Activated T-cell treated with anti-CD3 and anti-CD28 coated beads for 48 hours (primary cell): ENCODE results near the gene TEX13B.
"Not testable (repeated sequence)": the region's sequence is repeated elsewhere in the genome, so short reads cannot be mapped to it uniquely, and the experiment has no call there.

ENCODE experiments used
- DNase-seq: peaks from one replicate; pipeline ENCODE4 v3.0.0-alpha.2; 2020; ENCODE audit warnings: low read depth

TEX13B gene, protein sequence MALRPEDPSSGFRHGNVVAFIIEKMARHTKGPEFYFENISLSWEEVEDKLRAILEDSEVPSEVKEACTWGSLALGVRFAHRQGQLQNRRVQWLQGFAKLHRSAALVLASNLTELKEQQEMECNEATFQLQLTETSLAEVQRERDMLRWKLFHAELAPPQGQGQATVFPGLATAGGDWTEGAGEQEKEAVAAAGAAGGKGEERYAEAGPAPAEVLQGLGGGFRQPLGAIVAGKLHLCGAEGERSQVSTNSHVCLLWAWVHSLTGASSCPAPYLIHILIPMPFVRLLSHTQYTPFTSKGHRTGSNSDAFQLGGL

DNA sequence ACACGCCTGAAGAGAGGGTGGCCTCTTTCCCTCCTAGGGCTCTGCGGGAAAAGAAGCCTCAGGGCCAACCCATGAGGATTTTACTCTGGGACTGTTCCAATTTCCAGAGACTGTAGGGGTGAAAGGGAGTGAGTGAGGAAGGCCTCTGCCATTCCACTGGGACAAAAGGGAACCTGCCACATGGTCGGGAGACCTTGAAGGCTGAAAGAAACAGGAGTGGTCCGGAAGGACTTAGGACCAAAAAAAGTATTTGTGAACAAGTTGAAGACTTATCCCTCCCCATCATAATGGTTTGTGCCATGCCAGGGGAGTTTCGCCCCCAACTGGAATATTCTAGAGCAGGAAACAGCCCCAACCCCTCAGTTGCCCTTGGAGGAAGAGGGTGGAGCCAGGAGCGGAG is at the start of gene TEX13B:
TEX13B (minus strand) TSS at position 15 of the 400 bp plus-strand sequence. CDS start 243 bp downstream, outside the sequence.
- no peak for DNase-seq

DNA sequence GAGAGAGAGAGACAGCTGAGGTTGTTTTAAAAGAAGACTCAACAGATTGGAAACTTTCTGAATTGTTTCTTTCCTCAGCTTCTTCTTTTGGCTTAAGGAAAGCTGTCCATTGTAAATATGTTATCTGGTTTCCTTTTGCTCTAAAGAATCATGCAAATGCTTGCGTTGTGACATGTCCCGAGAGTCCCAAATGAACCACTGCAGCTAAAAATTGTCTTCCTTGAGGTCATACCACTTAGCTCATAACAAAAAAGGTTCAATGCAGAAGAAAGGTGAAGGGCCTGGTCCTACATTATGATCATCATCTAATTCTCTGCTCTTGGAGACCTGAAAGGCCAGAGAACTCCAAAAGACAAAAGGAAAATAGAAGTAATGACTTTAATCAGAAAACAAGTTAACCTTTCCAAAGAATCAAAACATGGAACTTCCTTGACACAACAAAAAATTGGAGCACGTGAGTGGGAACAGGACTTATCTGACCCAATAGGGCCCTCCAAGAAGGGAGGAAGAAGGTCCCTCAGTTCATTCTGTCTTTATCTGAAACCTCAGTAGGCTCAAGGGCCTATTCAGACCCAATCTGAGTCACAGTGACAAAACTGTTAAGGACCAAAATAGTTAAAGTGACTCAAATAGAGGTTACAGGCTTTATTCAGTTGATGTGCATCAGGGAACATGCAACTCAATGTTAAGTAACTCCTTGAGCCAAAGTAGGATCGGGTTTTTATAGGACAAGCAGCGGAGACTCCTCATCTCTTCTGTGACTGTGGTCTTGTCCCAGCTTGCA is 48.0 kb upstream of the TEX13B start:
- no peak for DNase-seq

DNA sequence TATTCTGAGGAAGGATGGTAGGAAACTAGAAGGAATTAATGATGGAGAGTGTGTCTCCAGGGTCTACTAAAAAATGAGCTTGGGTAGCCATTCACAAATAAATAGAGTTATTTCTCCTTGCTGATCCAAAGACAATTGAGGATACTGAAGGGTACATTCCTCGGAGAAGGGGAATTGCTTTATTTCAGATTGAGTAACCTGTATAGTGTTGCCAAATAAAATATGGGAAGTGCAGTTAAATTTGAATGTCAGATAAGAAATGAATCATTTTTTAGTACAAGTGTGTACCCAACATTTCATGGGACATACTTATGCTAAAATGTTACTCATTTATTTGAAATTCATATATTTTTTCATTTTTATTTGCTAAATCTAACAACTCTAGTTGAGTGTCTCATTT is 46.7 kb upstream of the TEX13B start:
- DNase-seq: no peak

DNA sequence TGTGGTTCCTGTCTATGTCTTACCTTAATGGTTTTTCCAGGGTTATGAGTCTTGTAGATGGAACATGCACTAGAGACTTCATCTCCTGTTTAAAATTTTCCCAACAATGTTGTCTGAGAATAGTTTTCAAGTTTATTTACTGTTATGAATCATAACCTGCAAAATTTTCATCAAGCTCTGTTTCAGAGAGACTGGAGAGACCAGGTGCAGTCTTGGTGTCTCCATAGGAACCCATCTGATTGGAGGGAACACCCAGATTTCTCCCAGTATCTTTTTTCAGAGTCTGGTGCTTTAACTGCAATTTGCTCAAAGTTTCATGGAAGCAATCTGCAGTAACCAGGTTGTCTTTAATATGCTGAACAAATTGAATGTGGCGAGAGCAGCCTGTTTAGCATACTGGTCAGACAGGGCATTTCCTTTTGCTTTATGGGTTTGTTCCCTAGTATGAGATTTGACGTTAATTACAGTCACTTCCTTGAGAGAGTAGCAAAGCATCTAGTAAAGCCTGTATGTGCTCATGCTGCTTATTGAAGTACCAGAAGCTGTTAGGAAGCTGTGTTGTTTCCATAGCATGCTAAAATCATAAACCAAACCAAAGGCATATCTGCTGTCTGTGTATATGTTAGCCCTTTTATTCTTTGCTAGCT is 43.9 kb upstream of the TEX13B start:
- DNase-seq: no peak

DNA sequence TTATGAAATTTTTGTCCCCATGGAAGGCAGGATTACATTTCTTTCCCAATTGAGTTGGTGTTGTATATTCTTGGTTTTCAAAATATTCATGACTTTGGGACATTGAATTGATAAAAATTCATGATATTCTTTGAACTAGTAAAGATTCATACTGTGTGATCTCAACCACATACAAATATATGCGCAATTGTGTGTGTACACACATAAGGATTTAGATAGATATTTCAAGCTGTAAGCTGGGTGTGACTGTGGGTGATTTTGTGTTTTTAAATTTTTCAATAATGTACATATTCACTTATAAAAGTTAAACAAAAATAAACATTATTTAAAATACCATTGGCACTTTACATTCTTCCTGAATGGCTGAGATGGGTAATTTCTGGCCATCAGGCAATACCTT is 43.2 kb upstream of the TEX13B start:
- DNase-seq: no peak

DNA sequence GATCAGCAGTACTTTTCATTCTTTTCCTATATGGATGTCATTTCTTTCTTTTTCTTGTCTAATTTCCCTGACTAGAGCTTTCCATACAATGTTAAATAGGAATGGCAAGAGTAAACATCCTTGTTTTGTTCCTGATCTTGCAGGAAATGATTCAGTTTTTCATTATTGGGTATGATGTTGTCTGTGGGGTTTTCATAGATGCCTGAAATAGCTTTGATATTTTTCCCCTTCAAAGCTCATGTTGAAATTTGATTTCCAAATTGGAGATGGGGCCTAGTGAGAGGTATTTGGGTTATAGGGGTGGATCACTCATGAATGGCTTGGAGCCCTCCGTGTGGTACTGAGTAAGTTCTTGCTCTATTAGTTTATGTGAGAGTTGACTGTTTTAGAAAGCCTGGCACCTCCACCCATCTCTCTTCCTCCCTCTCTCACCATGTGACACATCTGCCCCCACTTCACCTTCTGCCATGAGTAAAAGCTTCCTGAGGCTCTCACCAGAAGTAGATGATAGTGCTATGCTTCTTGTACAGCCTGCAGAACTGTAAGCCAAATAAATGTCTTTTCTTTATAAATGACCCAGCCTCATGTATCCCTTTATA is 40.4 kb upstream of the TEX13B start:
- no peak for DNase-seq

DNA sequence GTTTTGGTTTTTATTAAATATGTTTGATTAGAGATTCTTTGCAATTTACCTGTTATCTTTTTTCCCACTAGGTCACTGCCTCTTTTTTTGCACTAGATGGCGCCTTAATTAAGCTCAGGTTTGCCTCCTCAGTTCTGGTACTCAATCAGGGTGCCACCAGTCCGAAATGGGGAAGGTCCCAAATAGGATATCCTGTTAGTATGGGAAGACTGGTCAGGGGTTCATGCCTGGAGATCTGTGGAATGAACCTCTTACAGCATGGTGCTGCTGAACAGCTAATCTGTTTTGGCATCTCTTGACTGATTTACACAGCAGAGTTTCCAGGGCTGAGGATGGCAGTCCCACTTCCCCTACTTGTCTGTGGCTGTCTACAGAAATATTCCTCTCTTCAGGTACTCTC is 38.5 kb upstream of the TEX13B start:
- no peak for DNase-seq

DNA sequence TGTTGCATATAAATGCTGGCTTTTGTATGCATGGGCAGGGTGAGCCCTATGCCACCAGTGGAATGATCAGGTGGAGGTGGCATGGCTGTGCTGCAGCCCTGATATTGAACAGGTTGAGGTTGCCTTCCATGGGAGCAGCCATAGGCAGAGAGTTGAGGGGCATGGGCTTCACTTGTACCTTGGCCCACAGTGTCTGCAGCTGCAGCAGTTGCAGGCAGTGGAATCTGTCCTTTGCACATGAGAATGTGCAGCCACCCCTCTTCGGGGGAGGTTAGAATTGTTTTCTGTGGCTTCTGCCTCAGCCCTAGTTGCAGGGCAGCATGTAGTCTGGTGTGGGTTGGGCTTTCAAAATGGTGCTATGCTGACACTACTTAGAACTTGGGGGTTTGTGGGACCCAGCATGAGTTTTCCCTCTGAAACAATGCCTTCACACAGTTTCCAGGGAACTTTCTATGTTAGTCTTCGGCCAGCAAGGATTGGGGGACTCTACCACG is 37.3 kb upstream of the TEX13B start:
- no peak for DNase-seq

DNA sequence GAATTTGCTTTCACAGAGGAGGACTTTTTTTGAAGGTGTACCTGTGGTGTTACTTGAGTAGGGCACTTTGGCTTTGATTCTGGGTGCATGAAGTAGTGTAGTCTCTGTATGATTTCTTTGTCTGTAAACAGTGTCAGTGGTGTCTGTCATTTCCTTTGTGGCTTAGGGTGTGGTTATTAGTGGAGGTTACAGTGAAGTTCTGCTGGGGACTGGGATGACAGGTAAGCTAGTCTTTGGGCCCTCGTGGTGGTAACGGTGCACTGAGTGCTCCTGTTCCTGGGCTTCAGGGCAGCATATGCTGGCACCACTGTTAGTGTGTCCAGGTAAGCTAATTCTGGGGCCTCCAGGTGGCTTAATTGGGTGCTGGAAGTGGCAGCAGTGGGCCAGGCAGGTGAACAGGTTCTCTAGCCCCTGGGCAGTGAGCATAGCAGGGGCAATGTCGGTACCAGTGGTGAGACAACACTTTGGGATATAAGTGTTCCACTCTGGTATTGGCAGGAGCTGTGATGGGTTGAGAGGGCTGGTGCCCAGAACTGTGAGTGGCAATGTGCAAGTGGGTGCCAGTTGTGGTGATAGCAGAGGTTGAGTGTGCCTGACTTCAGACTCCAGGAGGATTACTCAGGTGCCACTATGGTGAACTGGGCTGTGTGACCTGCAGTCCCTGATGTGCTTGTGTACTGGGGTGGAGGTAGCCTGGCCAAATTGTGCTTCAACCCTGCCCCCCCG is 36.6 kb upstream of the TEX13B start:
- no peak for DNase-seq

DNA sequence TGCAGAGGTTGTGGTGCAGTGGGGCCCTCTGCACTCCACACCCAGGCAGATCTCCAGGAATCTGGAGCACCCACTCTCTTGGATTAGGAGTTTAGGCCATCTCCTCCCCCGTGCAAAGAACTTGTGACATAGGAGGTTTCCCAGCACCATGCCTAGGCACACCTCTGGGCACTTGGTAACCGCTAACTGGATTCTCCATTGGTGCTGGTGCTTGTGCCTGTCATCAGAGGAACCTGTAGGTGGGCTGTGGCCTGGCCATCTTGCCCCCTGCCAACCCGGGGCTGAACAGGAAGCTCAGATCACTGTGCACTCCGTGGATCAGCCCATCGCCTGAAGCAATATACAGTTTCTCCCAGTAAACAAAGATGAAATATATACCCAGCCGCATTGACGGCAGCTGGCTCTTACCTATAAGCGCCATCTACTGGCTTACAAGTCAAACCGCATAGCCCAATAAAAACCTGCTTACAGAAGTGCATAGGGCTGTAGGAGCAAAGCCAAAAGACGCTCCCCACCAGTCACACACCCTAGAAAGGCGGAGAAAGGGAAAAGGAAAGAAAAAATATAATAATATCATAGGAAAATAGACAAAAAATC is 19.1 kb upstream of the TEX13B start:
- no peak for DNase-seq

DNA sequence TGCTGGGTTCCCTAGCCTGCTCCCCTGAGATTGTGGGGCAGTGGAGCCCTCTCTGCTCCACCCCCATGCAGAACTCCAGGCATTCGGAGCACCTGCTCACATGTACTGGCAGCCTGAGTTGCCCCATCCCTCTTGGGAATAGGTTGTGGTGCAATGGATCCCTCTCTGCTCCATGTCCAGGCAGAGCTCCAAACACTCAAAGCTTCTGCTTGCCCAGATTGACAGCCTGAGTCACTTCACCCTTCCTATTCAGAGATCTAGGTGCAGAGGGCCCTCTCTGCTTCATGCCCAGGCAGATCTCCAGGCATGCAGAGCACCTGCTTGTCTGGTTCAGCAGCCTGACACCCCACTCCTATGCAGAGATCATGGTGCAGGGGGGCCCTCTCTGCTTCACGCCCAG is 18.6 kb upstream of the TEX13B start:
- DNase-seq: no peak

DNA sequence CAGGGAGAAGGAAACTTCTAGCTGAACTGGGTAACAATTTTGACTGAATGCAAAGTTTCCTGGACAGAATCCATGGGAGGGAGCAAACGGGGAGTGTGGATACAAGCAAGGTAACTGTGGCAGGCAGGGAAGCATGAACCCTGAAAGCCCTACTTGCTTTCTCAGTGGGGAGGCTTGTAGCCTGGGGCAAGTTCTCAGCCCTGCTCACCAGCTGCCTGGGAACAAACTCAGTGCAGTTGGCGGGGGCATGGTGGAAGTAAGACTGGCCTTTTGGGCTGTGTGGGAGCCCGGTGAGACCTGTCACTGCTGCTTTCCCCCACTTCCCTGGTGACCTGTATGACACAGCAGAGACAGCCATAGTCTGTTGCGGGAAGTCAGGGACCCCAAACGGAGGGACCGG is 14.0 kb upstream of the TEX13B start:
- no peak for DNase-seq

DNA sequence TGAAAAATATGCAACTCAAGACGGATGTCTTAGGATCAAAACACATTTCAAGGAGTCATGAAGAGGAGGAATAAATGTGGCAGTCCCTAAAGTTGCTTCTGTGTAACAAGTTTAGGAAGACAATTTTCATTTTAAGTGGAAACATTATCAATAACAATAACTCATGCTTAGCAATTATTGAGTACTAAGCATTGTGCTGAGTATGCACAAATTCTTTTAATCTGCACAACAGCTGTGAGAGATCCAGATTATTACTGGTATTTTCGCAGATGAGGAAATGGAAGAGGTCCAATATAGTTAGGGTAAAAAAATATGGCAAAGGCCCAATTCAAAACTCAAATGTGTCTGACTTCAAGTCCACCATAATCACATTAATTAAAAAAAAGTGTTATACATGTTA is 2.9 kb upstream of the TEX13B start:
- no peak for DNase-seq

DNA sequence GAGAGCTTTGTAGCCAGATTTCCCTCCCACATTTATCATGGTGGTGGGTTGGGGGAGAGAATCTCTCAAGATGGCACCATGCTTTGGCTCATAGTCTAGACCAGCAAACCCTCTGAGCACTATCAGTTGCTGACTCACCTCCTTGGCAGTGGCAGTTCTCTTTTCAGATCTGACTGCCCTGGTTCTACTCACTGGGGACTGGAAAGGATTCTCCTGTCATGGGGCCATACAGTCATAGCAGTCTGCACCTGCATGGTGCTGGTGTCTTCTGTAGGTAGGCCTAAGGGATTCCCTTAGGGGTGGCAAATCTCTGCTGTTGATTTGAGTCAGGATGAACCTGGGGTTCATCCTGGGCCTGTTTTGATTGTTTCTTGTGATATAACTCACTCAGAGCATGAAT is 2.6 kb downstream of the TEX13B start:
- no peak for DNase-seq

DNA sequence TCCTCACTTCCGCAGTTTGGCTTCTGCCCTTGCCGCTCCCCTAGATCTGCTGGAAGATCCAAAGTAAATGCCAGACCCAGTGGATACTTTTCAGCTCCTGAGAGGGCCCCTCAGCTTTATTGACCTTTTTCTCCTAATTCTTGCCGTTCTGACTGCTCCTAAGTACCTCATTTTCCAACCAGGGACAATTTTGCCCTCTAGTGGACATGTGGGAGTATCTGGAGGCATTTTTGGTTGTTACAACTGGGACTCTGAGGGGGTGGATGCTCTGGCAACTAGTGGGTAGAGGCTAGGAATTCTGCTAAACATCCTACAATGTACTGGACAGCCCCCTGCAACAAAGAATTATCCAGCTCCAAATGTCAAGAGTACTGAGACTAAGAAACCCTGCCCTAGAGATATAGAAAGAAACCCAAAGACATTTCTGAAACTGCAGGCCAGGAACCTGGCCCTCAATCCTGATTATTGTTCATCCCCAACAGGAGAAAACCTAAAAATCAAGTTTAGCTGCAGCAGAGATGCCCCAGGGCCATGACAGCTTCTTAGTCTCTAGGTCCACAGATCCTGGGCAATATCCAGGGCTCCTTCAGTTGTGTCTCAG is 3.4 kb downstream of the TEX13B start:
- DNase-seq: no peak

DNA sequence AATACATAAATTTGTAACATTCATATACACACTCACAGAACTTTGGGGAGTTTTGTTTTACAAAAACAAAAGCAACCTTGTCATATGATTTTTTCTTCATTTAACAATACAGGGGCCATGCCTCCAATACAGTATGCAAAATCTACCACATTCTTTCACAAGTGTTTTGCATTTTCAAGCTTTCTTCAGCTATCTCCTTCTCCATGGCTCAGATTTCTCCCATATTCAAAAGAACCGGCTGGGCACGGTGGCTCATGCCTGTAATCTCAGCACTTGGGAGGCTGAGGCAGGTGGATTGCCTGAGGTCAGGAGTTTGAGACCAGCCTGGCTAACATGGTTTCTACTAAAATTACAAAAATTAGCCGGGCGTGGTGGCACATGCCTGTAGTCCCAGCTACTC is 4.1 kb downstream of the TEX13B start:
- no peak for DNase-seq

DNA sequence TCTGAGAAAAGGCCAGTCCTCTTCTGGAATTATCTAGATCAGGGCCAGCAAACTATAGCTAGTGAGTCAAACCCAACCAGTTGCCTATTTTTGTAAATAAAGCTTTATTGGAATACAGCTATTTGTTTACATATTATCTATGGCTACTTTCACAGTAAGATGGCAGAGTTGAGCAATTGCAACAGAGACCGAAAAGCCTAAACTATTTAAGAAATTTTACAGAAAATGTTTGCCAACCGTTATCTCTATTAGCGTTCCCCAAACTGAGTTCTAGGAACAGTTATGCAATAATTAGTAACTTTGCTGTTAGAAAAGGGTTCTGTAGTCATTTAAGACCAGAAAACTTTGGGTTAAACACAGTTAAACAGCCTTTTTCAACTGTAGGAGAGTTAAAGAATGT is 10.5 kb downstream of the TEX13B start:
- no peak for DNase-seq

DNA sequence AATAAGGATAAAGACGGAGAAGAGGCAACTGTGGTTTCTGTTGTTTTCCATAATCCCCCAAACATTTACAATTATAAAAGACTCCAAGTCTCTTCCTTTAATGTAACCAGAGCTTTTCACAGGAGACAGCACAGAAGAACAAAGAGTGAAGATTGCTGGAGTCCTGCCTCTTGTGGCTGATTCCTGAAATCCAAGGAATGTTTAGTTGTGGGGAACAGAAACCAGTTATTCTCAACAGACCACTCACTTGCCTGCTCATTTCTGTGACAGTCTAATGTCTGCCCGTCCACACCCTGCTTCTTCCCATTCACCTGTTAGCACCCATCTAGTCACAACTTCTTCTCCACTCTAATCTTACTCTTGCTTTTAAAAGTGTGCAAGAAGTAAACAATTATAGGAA is 12.1 kb downstream of the TEX13B start:
- no peak for DNase-seq

DNA sequence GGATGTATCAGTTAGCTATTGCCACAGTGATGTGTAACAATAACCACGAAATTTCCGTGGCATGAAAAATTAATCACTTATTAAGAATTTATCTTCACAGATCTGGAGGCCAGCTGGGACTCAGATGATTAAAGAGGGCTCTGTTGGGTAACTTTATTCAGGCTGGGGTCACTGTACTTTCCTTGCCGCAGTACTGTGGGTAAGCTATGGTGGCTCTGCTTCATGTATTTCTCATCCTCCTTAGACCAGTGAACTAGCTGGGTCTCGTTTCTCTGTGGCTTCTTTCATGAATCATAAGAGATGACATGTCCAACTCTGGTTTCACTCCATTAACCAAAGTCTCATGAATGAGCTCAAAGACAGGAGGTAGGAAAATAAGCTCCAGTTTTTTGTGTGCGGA is 13.5 kb downstream of the TEX13B start:
- DNase-seq: no peak

DNA sequence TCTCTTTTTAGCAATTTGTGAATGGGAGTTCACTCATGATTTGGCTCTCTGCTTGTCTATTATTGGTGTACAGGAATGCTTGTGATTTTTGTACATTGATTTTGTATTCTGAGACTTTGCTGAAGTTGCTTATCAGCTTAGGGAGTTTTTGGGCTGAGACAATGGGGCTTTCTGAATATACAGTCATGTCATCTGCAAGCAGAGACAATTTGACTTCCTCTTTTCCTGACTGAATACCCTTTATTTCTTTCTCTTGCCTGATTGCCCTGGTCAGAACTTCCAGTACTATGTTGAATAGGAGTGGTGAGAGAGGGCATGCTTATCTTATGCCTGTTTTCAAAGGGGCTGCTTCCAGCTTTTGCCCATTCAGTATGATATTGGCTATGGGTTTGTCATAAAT is 26.8 kb downstream of the TEX13B start:
- DNase-seq: not testable (repeated sequence)

DNA sequence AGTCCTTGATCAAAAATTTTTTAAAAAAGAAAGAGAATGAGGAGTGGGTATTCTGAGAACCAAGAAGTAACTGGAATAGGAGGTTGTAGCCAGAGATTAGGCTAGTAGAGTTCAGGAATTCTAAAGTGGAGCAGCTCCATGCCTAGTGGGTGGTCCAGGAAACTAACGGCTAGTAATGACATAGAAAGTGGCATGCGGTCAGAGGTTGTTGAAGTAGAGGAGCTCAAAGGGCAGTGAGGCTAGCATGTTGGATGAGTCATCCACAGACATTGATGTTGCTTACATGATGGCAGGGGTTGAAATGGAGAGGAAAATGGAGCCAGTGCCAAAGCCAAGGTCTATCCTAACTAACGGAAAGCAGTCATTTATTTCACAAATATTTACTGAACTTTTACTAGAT is 42.1 kb downstream of the TEX13B start:
- no peak for DNase-seq
